ENCODE results near the gene GRK4. TPM values are rescaled to one million over a fixed set of nuclear protein-coding genes. Genes with fewer than 3 reads are reported as not detected.

GRK4 gene
- total and polyA plus RNA-seq, 2 donors (not counting 1 experiment from before 2014, with no cell fraction given): 0.73 to 2.3 TPM

DNA sequence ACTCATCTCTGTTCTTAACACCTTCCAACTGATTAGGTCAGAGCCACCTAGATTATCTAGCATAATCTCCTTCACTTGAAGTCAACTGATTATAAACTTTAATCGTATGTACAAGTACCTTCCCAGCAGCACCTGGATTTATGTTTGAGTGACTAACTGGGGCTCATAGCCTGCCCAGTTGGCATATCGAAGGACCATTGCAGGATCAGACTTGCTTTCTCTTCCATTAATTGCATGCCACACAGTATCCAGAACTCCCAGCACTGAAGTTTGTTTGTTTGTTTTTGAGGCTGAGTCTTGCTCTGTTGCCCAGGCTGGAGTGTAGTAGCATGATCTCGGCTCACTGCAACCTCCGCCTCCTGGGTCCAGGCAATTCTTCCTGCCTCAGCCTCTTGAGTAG, 27.9 kb downstream of the GRK4 start:
- intact Hi-C loops (cut with micrococcal nuclease): no loop called here
- Mint-ChIP-seq H3K4me3 (no peak overlapping the region), H3K4me1 (no peaks in the 10 kb centered on the region), H3K9me3 (ENCODE audit: insufficient read depth) (no peaks in the 10 kb centered on the region), H3K27ac (no peak overlapping the region), H3K27me3 (peaks cover 9% of the 10 kb centered on the region)
- no peaks in the 10 kb centered on the region for H4K20me1 ChIP-seq (ENCODE audit: control insufficient read depth, insufficient read depth, low read length, poor library complexity, severe bottlenecking)
- peaks cover 0 to 3% (median 0%) of the 10 kb centered on the region in 3 donors for H3K9me3 ChIP-seq (ENCODE audit: control extremely low read depth in 1 of 3, control insufficient read depth in 2 of 3, insufficient read depth in 1 of 3, low read length in 2 of 3)
- WGBS (ENCODE audit: insufficient coverage): 100% methylated on average over 2 of the region's 4 CpGs
- no peak overlapping the region for H3K4me3 ChIP-seq (ENCODE audit: control extremely low read depth in 1 of 5, extremely low read depth in 1 of 5, insufficient read depth in 1 of 5, low read depth in 2 of 5, low read length in 4 of 5)
- ATAC-seq (ENCODE audit: low read depth): no peak
- H3K4me1 ChIP-seq (ENCODE audit: control insufficient read depth in 2 of 2, insufficient read depth in 2 of 2, low read length in 2 of 2): no peaks in the 10 kb centered on the region
- no peaks in the 10 kb centered on the region for H3K79me2 ChIP-seq (ENCODE audit: control insufficient read depth, insufficient read depth, low read length)
- no peak overlapping the region for H2AFZ ChIP-seq (ENCODE audit: insufficient read depth, low read depth, low read length, poor library complexity, severe bottlenecking)
- no peak for TF ChIP-seq EZH2 (IDR thresholded peaks at IDR 0.05; ENCODE audit: borderline replicate concordance, insufficient read depth, low read depth, low read length, poor library complexity, severe bottlenecking)
- TF ChIP-seq, protein P1, sequence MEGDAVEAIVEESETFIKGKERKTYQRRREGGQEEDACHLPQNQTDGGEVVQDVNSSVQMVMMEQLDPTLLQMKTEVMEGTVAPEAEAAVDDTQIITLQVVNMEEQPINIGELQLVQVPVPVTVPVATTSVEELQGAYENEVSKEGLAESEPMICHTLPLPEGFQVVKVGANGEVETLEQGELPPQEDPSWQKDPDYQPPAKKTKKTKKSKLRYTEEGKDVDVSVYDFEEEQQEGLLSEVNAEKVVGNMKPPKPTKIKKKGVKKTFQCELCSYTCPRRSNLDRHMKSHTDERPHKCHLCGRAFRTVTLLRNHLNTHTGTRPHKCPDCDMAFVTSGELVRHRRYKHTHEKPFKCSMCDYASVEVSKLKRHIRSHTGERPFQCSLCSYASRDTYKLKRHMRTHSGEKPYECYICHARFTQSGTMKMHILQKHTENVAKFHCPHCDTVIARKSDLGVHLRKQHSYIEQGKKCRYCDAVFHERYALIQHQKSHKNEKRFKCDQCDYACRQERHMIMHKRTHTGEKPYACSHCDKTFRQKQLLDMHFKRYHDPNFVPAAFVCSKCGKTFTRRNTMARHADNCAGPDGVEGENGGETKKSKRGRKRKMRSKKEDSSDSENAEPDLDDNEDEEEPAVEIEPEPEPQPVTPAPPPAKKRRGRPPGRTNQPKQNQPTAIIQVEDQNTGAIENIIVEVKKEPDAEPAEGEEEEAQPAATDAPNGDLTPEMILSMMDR (IDR thresholded peaks at IDR 0.05): no peak
- ChIA-PET CTCF (interaction anchor here (1.1 to 1.7 kb wide), 2 partner anchors 10 to 15 kb away, joined by 3 to 6 read pairs; no protein-coding TSS in a partner anchor), POLR2A (no interaction called here)
- no peak overlapping the region for H3K27ac ChIP-seq (ENCODE audit: low read length in 2 of 2)
- H3K4me2 ChIP-seq (replicated peaks; ENCODE audit: low read depth, low read length, poor library complexity, severe bottlenecking): no peak overlapping the region
- no peak overlapping the region for H3K9ac ChIP-seq (ENCODE audit: low read length)
- no peak for DNase-seq
- H3K36me3 ChIP-seq (replicated peaks in 1 of 2; ENCODE audit: control extremely low read depth in 1 of 2, control insufficient read depth in 1 of 2, extremely low read depth in 1 of 2, insufficient read depth in 2 of 2, low read length in 1 of 2): no peaks in the 10 kb centered on the region
- H3K27me3 ChIP-seq (replicated peaks in 1 of 4; ENCODE audit: control extremely low read depth in 1 of 4, control insufficient read depth in 3 of 4, insufficient read depth in 4 of 4, low read length in 3 of 4): no peaks in the 10 kb centered on the region

DNA sequence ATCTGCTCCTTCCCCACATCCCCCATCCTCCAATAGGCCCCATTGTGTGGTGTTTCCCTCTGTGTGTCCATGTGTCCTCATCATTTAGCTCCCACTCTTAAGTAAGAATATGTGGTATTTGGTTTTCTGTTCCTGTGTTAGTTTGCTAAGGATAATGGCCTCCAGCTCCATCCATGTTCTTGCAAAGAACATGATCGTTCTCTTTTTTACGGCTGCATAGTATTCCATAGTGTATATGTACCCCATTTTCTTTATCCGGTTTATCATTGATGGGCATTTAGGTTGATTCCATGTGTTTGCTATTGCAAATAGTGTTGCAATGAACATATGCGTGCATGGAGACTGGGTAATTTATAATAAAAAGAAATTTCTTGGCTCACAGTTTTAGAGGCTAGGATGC, 31.5 kb downstream of the GRK4 start:
- H3K4me1 Mint-ChIP-seq: peaks cover 5% of the 10 kb centered on the region
- CTCF ChIA-PET: interaction anchor here (1.1 to 2.5 kb wide), 2 partner anchors 16 to 114 kb away, joined by 3 to 8 read pairs; no protein-coding TSS in a partner anchor
- H3K4me3 Mint-ChIP-seq: no peak overlapping the region

More for the DNA sequence above, 31.5 kb downstream of the GRK4 start:
- Histone ChIP-seq H3K9me3 (ENCODE audit: control extremely low read depth in 1 of 3, control insufficient read depth in 2 of 3, insufficient read depth in 1 of 3, low read length in 2 of 3) (no peaks in the 10 kb centered on the region), H3K4me1 (ENCODE audit: control insufficient read depth in 2 of 2, insufficient read depth in 2 of 2, low read length in 2 of 2) (peaks cover 0 to 5% of the 10 kb centered on the region in 2 donors), H2AFZ (ENCODE audit: insufficient read depth, low read depth, low read length, poor library complexity, severe bottlenecking) (no peak overlapping the region), H3K4me3 (ENCODE audit: control extremely low read depth in 1 of 5, extremely low read depth in 1 of 5, insufficient read depth in 1 of 5, low read depth in 2 of 5, low read length in 4 of 5) (no peak overlapping the region), H3K36me3 (replicated peaks in 1 of 2; ENCODE audit: control extremely low read depth in 1 of 2, control insufficient read depth in 1 of 2, extremely low read depth in 1 of 2, insufficient read depth in 2 of 2, low read length in 1 of 2) (no peaks in the 10 kb centered on the region), H3K9ac (ENCODE audit: low read length) (no peak overlapping the region), H3K79me2 (ENCODE audit: control insufficient read depth, insufficient read depth, low read length) (no peaks in the 10 kb centered on the region), H3K27ac (ENCODE audit: low read length in 2 of 2) (no peak overlapping the region), H4K20me1 (ENCODE audit: control insufficient read depth, insufficient read depth, low read length, poor library complexity, severe bottlenecking) (no peaks in the 10 kb centered on the region), H3K4me2 (replicated peaks; ENCODE audit: low read depth, low read length, poor library complexity, severe bottlenecking) (no peak overlapping the region), H3K27me3 (replicated peaks in 1 of 4; ENCODE audit: control extremely low read depth in 1 of 4, control insufficient read depth in 3 of 4, insufficient read depth in 4 of 4, low read length in 3 of 4) (no peaks in the 10 kb centered on the region)
- POLR2A ChIA-PET: no interaction called here
- ATAC-seq (ENCODE audit: low read depth) (no peak), DNase-seq (no peak)
- WGBS (ENCODE audit: insufficient coverage): no CpG with 5 or more reads among the region's 4 CpGs
- H3K27ac Mint-ChIP-seq: no peak overlapping the region
- TF ChIP-seq, protein P1 (IDR thresholded peaks at IDR 0.05): no peak
- TF ChIP-seq EZH2 (IDR thresholded peaks at IDR 0.05; ENCODE audit: borderline replicate concordance, insufficient read depth, low read depth, low read length, poor library complexity, severe bottlenecking): no peak
- intact Hi-C loops (cut with micrococcal nuclease): no loop called here
- H3K9me3 Mint-ChIP-seq (ENCODE audit: insufficient read depth): no peaks in the 10 kb centered on the region
- H3K27me3 Mint-ChIP-seq: no peaks in the 10 kb centered on the region
